Measurements from ENCODE around the gene SPOP.

SPOP gene

DNA sequence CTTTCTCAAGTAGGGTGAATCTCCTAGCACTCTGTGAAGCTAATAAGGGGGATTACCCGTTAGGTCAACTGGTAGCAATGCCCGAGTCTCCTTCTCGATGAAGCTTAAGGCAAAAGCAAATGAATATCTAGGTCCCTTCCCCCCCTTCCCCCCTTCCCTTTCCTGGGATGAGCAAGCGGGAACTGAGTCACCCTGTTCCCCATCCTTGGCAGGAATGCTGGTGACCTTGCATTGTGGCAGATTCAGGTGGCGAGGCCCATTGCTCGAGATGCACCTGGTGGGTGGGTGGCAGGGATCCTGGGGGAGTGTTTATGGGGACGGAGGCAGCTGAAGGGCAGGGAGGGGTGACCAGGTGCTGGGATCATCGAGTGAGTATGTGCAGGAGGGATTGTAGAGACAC is 95.1 kb downstream of the SPOP start:
- Mint-ChIP-seq H3K27ac (no peak overlapping the region), H3K36me3 (no peaks in the 10 kb centered on the region), H3K4me1 (ENCODE audit: low read depth) (peaks cover under 1% of the 10 kb centered on the region), H3K9me3 (ENCODE audit: low read depth) (no peaks in the 10 kb centered on the region), H3K27me3 (peaks cover 1% of the 10 kb centered on the region), H3K4me3 (no peak overlapping the region)

DNA sequence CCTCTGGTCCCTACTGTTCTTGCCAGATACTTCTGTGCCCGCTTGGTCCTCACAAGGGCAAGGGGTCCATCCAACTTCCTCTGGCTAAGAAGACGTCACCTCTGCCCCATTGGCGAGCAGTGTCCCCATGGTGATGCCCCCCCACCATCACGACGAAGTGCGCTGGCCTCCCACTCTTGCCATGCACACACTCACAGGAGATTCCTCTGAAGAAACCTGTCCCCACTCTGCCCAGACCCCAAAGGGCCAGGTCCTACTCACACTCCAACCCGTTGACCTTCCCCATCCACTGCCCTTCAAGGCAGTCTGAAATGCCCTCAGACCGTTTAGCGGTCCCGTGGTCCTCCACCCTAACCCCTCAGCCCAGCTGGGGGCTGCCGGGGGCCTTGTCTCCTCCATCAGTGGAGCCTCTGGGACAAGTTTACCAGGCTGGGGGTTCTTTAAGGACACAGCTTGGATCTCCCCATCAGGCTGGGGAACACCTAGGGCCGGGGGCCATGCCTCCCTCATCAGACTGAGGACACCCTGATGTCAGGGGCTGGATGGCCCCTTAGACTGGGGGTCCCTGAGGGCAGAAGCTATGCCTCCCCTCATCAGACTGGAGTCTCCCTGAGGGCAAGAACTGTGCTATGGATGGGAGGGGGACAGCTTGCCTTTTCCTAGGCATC is 95.7 kb downstream of the SPOP start:
- Mint-ChIP-seq H3K27ac (no peak overlapping the region), H3K9me3 (ENCODE audit: low read depth) (no peaks in the 10 kb centered on the region), H3K4me3 (no peak overlapping the region), H3K4me1 (ENCODE audit: low read depth) (peaks cover 1% of the 10 kb centered on the region), H3K27me3 (peaks cover 6% of the 10 kb centered on the region), H3K36me3 (no peaks in the 10 kb centered on the region)

DNA sequence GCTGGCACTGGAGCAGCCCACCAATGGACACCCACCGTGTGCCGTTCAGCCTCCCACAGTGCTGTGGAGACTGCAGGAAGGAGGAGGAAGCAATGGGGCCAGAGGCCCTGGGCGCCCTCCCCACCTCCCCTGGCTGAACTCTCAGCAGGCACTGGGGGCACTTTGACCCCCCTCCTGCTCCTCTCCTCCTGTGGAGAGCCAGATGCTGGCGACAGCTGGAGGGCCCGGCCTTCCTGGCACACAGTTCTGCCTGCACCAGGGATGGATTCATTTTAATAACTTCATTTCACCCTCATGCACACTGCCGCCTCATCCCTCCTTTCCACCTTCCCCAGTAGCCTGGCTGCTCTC is 96.3 kb downstream of the SPOP start:
- H3K36me3 Mint-ChIP-seq = no peaks in the 10 kb centered on the region
- no peaks in the 10 kb centered on the region for H3K9me3 Mint-ChIP-seq (ENCODE audit: low read depth)
- H3K27ac Mint-ChIP-seq = no peak overlapping the region
- no peak overlapping the region for H3K4me3 Mint-ChIP-seq
- H3K4me1 Mint-ChIP-seq (ENCODE audit: low read depth) = peaks cover 4% of the 10 kb centered on the region
- peaks cover 6% of the 10 kb centered on the region for H3K27me3 Mint-ChIP-seq

DNA sequence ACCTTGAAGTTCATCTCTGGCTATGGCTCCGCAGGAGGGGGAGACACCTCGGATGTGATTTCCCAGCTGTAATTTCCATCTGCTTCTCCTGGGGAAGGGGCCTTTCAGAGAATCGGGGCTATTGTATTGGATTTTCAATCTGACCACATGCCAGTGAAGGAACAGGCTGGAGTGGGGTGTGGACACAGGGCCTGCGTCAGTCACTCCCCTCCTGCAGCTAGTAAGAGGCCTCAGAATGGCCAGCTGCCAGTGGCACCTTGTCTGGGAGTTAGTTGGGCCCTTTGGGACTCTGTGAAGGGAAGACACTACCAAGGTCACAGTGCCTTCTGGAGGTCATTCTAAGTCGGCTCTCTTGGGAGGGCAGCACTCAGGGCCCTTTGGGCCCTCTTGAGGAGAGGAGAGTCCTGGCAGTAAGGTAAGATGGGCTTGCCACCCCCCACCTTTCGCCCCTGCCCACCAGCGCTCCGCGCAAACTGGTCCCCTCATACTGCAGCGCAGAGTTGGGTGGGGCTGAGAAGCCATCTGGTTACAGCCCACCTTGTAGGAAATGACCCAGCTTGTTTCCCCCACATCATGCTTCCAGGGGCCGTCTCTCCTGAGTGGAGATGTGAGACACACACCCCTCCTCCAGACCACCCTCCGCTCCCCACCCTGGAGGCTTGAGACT is 96.8 kb downstream of the SPOP start:
- H3K27me3 Mint-ChIP-seq = peaks cover 6% of the 10 kb centered on the region
- no peak overlapping the region for H3K27ac Mint-ChIP-seq
- H3K4me1 Mint-ChIP-seq (ENCODE audit: low read depth) = peaks cover 4% of the 10 kb centered on the region
- no peak overlapping the region for H3K4me3 Mint-ChIP-seq
- no peaks in the 10 kb centered on the region for H3K9me3 Mint-ChIP-seq (ENCODE audit: low read depth)
- H3K36me3 Mint-ChIP-seq = no peaks in the 10 kb centered on the region

DNA sequence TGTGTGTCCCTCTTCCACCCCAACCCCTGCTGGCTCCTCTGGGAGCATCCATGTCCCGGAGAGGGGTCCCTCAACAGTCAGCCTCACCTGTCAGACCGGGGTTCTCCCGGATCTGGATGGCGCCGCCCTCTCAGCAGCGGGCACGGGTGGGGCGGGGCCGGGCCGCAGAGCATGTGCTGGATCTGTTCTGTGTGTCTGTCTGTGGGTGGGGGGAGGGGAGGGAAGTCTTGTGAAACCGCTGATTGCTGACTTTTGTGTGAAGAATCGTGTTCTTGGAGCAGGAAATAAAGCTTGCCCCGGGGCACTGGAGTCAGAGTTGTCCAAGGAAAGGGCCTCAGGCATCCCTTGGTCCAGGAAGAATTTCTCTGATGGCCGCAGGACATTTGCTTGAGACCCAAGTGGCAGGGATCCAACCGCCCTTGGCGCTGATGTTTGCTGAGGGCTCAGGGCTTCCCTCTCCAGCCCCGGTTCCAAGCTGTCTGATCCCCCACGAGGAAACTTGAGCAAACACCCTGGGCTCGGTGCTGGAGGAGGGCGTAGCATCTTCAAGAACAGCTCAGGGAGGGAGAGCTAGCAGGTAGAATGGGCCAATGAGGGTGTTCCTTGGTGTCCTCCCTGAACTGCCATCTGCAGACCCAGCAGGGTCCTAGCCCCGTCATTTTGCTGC is 97.7 kb downstream of the SPOP start:
- H3K27me3 Mint-ChIP-seq = peaks cover 6% of the 10 kb centered on the region
- no peaks in the 10 kb centered on the region for H3K9me3 Mint-ChIP-seq (ENCODE audit: low read depth)
- no peak overlapping the region for H3K4me3 Mint-ChIP-seq
- peaks cover 4% of the 10 kb centered on the region for H3K4me1 Mint-ChIP-seq (ENCODE audit: low read depth)
- no peak overlapping the region for H3K27ac Mint-ChIP-seq
- H3K36me3 Mint-ChIP-seq = no peaks in the 10 kb centered on the region

DNA sequence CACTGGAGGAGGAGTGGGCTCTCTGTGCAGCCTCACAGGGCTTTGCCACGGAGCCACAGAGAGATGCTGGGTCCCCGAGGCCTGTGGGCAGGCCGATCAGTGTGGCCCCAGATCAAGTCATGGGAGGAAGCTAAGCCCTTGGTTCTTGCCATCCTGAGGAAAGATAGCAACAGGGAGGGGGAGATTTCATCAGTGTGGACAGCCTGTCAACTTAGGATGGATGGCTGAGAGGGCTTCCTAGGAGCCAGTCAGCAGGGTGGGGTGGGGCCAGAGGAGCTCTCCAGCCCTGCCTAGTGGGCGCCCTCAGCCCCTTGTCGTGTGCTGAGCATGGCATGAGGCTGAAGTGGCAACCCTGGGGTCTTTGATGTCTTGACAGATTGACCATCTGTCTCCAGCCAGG is 98.4 kb downstream of the SPOP start:
- Mint-ChIP-seq H3K4me3 (no peak overlapping the region), H3K27ac (no peak overlapping the region), H3K9me3 (ENCODE audit: low read depth) (no peaks in the 10 kb centered on the region), H3K36me3 (no peaks in the 10 kb centered on the region), H3K4me1 (ENCODE audit: low read depth) (peaks cover 4% of the 10 kb centered on the region), H3K27me3 (peaks cover 6% of the 10 kb centered on the region)

DNA sequence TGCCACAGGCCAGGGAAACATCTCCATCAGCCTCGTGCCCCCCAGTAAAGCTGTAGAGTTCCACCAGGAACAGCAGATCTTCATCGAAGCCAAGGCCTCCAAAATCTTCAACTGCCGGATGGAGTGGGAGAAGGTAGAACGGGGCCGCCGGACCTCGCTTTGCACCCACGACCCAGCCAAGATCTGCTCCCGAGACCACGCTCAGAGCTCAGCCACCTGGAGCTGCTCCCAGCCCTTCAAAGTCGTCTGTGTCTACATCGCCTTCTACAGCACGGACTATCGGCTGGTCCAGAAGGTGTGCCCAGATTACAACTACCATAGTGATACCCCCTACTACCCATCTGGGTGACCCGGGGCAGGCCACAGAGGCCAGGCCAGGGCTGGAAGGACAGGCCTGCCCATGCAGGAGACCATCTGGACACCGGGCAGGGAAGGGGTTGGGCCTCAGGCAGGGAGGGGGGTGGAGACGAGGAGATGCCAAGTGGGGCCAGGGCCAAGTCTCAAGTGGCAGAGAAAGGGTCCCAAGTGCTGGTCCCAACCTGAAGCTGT is 98.9 kb downstream of the SPOP start:
- Mint-ChIP-seq H3K36me3 (no peaks in the 10 kb centered on the region), H3K4me3 (no peak overlapping the region), H3K4me1 (ENCODE audit: low read depth) (peaks cover 4% of the 10 kb centered on the region), H3K9me3 (ENCODE audit: low read depth) (no peaks in the 10 kb centered on the region), H3K27ac (no peak overlapping the region), H3K27me3 (peaks cover 6% of the 10 kb centered on the region)

DNA sequence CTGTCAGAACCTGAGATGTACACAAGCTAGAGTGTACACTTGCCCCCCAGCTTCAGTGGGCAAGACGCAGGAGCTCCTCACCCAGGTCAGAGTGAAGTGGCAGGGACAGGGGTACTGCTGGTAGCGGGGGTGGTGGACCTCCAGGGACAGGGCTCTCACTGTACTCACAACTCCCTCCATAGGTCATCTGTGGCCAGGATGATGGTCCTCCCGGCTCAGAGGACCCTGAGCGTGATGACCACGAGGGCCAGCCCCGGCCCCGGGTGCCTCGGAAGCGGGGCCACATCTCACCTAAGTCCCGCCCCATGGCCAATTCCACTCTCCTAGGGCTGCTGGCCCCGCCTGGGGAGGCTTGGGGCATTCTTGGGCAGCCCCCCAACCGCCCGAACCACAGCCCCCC is 99.5 kb downstream of the SPOP start:
- Mint-ChIP-seq H3K4me1 (ENCODE audit: low read depth) (peaks cover 4% of the 10 kb centered on the region), H3K27me3 (peaks cover 11% of the 10 kb centered on the region), H3K36me3 (no peaks in the 10 kb centered on the region), H3K27ac (no peak overlapping the region), H3K4me3 (no peak overlapping the region), H3K9me3 (ENCODE audit: low read depth) (no peaks in the 10 kb centered on the region)

DNA sequence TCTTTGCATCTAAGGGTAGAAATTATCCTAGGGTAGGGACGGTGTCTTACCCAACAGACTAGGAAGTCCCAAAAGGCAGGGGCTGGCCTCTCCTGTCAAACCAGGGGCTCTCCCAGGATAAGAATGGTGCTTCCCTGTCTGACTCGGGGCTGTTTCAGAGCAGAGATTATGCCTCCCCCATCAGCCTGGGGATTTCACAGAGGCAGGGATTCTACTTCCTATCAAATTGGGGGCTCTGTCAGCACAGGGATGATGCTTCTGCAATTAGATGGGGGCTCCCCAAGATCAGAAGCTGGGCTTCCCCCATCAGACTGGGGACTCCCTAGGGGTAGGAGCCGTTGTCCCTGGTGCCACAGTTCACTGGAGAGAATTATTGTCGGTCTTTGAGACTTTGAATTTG is 99.9 kb downstream of the SPOP start:
- H3K27ac Mint-ChIP-seq = no peak overlapping the region
- no peaks in the 10 kb centered on the region for H3K36me3 Mint-ChIP-seq
- peak overlapping the region; percentile 24 for H3K4me3 Mint-ChIP-seq
- peaks cover 14% of the 10 kb centered on the region for H3K27me3 Mint-ChIP-seq
- no peaks in the 10 kb centered on the region for H3K9me3 Mint-ChIP-seq (ENCODE audit: low read depth)
- H3K4me1 Mint-ChIP-seq (ENCODE audit: low read depth) = peaks cover 4% of the 10 kb centered on the region

DNA sequence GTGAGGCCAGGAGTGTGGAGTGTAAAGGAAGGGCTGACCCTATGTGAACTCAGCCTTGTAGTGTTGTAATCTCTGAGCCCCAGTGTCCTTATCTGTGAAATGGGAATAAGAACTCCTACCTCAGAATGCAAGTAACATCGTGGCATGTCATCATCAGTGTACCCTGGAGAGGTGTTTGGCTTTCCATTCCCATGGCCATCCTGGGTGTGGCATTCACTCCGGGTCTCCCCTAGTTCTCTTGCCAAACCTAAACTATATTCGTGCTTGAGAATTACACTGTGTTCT is 100.3 kb downstream of the SPOP start:
- H3K9me3 Mint-ChIP-seq (ENCODE audit: low read depth) = no peaks in the 10 kb centered on the region
- H3K36me3 Mint-ChIP-seq = no peaks in the 10 kb centered on the region
- H3K4me1 Mint-ChIP-seq (ENCODE audit: low read depth) = peaks cover 4% of the 10 kb centered on the region
- H3K27ac Mint-ChIP-seq = no peak overlapping the region
- peak overlapping the region; percentile 24 for H3K4me3 Mint-ChIP-seq
- peaks cover 14% of the 10 kb centered on the region for H3K27me3 Mint-ChIP-seq

DNA sequence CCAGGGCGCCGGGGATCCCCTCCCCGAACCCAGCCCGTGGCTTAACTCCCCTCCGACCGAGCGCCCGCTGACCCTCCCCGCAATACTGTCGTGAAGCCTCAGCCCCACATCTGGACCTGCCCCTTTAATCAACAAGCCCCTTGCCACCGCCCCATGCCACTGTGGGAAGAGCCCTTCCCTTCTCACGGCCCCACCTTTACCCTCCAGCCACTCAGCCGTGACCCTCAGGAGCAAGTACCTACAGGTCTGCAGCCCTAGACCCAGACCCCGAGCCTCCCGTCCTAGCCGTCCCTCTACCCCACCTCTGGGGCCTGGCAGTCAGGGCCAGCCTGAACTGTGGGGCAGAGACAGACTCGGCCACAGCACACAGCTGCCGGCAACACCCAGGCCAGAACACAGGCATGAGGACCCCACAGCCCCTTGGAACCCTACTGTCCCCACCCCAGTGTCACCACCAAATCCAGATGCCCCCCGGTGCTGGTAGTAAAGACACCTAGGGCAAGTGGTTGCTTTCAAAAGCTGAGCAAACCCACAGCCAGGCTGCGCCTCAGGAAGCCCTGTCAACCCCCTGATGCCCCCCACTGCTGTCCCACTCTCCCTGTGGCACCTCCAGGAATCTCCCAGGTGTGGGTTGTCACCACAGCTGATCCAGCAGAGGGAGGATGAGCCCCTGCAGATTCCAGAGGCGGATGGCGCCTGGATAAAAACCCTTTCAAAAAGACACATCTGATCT is 100.8 kb downstream of the SPOP start:
- peaks cover 14% of the 10 kb centered on the region for H3K27me3 Mint-ChIP-seq
- no peaks in the 10 kb centered on the region for H3K9me3 Mint-ChIP-seq (ENCODE audit: low read depth)
- no peaks in the 10 kb centered on the region for H3K36me3 Mint-ChIP-seq
- peak overlapping the region; percentile 62 for H3K4me3 Mint-ChIP-seq
- no peak overlapping the region for H3K27ac Mint-ChIP-seq
- H3K4me1 Mint-ChIP-seq (ENCODE audit: low read depth) = peaks cover 4% of the 10 kb centered on the region

DNA sequence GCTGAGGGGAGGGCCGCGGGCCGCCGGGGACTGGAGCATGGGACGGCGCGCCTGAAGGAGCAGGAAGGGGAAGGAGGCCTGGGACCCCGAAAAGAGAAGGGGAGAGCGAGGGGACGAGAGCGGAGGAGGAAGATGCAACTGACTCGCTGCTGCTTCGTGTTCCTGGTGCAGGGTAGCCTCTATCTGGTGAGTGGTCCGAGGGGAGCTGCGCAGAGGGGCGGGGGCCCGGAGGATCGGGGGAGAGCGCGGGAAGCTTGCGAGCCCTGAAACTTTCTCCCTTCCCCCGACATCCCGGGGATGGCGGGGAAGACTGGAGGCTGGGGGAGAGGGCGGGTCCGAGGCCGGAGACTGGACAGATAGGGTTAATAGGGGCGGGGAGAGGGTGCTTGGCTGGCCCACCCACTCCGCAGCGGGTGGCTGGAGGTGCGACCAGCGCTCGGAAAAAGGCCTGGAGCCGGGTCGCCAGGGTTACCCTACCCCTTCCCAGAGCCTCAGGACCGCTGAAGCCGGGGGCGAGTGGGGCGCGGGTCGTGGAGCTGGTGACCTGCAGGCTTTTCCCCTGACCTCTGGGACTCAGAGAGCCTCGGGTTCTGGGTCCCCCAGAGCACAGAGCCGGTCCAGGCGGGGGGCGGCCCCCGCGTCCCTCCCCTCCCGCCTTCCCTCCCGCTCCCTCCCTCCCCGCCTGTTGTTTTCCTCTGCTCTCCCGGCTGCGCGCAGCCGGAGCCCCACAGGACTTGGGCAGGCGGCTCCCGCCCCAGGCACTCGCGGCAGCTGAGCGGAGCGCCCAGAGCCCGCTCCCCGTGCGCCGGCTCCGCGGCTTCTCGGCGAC is 101.6 kb downstream of the SPOP start:
- H3K36me3 Mint-ChIP-seq = no peaks in the 10 kb centered on the region
- peak overlapping the region; percentile 75 for H3K4me3 Mint-ChIP-seq
- H3K4me1 Mint-ChIP-seq (ENCODE audit: low read depth) = peaks cover 4% of the 10 kb centered on the region
- no peak overlapping the region for H3K27ac Mint-ChIP-seq
- peaks cover 16% of the 10 kb centered on the region for H3K27me3 Mint-ChIP-seq
- no peaks in the 10 kb centered on the region for H3K9me3 Mint-ChIP-seq (ENCODE audit: low read depth)

DNA sequence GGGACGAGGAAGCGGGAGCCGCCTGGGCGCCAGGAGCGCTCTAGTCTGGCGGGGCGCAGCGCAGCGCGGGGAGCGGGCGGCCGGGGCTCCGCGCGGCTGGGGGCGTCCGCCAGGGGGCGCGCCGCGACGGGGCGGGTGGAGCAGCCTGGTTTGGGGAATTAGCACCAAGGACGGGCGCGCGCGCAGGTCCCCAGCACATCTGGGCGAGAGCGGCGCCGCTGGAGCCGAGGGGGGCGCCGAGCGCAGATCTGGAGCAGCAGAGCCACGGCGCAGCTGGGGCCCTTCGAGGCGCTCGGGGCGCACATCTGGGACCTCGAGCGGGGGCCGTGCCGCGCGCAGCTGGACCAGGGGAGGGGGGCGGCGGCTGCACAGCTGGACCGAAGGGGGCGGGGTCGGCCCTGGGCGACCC is 102.2 kb downstream of the SPOP start, which contains the start of gene NXPH3:
Gene NXPH3, plus strand, starts transcription at position 193 of the 409 bp plus-strand sequence. CDS start 349 bp downstream, outside the sequence.
- H3K4me3 Mint-ChIP-seq = peak within 1 kb of the TSS; percentile 75
- peaks cover 16% of the 10 kb centered on the region for H3K27me3 Mint-ChIP-seq
- H3K4me1 Mint-ChIP-seq (ENCODE audit: low read depth) = peaks cover 6% of the 10 kb centered on the region
- no peak within 1 kb of the TSS for H3K27ac Mint-ChIP-seq
- H3K9me3 Mint-ChIP-seq (ENCODE audit: low read depth) = no peaks in the 10 kb centered on the region
- no peaks in the 10 kb centered on the region for H3K36me3 Mint-ChIP-seq

DNA sequence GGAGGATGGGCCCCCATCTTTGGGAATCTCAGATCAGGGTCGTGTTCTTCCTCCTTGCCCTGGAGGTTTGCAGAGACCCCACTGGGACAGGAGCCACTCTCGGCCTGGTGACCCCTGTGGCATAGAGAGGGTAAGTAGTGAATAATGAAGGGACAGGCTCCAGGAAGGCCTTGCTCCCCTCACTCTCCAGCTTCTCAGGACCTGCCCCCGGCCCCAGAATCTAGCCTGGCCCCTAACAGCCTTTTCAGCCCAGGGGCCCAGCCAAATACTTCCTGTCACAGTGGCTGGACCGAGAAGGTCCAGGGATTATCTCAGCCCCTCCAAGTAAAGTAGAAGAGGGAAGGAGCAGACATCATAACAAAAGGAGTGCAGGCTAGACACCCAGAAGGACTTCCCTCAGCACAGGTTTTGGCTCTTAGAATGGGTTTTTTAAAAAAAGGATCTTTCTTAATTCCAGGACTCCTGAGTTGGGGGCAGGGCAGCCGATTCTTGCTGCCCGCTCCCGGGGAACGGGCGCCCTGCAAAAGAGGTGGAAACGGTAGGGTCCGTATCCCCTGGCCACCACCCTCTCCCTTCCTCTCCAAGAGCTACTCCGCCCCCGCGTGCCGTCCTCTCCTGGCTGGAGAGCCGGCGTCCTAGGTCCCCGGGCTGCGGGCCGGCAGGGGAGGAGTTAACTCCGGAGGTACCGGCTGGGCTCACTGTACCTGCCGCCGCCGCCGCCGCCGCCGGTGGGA is 102.8 kb downstream of the SPOP start:
- H3K36me3 Mint-ChIP-seq = no peaks in the 10 kb centered on the region
- H3K27me3 Mint-ChIP-seq = peaks cover 16% of the 10 kb centered on the region
- peaks cover 8% of the 10 kb centered on the region for H3K4me1 Mint-ChIP-seq (ENCODE audit: low read depth)
- peak overlapping the region; percentile 32 for H3K4me3 Mint-ChIP-seq
- H3K27ac Mint-ChIP-seq = no peak overlapping the region
- H3K9me3 Mint-ChIP-seq (ENCODE audit: low read depth) = no peaks in the 10 kb centered on the region

Data from activated naive CD8-positive, alpha-beta T cell (primary cell).